ENCODE results near the gene DOCK4.

DOCK4 gene

DNA sequence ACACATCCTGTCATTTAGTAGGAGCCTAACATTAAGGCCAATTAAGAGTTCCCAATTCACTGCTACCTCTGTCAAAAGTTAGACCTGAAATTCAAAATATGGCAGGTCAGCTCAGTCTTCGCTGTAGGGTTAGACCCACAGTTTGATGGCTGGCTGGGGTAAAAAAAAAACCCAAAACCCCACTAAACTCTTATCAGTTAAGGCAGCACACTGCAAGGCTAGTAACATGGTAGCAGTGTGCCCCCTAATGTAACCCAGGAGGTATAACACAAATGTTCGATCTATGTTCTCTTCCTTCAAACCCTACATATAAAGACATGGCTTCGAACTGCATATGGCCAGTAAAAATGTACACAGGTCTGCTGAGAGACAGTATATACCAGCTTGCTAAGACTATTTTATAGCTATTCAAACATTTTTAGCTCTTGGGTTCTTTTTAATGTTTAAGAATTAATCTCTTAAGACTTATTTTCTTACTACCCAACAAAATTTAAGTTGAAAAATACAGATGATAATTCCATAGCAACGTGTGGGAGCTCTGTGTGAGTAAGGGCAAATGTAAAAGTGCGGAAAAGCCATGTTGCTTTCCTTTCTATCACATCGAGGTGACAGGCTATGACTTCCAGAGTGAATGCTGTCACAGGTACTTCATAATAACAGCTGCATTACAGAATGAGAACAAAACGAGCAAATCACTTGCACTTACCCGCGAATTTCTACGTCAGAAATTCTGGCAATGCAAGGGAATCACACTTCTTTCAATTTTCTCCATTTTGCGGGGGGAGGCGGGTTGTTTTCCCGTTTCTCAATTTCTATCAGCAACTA is 475.5 kb downstream of the DOCK4 start:
- no peak for DNase-seq (ENCODE audit: low read depth)

GRCh38 chr7:111730057-111730456 is 476.1 kb downstream of the DOCK4 start:
- no peak for DNase-seq (ENCODE audit: low read depth)

DNA sequence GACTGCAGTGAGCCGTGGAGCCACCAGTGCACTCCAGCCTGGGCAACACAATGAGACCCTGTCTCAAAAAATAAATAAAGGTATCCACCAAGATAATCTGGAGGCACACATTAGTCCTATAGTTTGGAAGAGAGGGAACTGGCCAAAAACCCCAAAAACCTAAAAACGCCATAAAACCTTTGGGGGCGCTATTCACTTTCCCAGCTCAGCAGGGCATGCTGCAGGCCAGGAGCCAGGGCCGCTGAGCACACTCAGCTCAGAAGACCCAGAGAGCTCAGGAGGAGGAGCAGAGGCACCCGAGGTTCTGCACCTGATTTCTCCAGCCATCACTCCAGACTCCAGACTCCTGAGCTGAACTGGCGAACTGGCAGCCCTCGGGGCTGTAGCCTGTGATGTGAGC is 476.7 kb downstream of the DOCK4 start:
- DNase-seq (ENCODE audit: low read depth), result no peak

GRCh38 chr7:111728635-111728995 is 477.6 kb downstream of the DOCK4 start:
- no peak for DNase-seq (ENCODE audit: low read depth)

DNA sequence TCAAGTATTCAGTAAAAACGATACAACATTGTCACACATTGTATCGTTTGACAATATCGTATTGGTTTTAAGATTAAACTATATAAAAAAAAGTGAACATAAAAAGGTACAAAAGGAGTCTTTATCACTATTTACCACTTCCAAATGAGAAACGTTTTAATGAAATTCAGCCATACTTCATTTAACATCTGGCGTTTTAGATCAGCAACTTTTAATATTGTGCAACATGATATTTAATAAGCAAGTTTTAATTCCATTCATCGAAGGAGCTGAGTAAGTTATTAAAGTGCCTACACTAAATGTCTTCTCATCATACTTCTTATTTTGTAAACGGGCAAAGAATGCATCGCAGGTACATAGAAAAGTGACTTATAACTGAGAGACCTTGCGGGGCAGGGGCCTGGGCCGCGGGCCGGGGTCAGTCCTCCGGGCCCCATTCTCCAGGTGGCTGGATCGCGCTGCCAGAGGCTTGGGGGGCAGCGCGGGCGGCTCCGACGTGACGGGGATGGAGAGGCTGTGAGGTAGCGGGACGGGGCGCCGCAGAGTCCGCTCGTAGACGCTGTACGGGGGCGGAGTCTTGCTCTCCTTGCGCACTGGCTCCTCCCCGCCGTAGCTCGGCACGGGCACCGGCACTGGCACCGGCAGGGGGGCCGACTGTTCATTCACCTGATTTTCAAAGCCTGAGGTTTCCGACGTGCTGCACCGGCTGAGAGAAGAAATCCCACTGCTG is 478.1 kb downstream of the DOCK4 start:
- DNase-seq (ENCODE audit: low read depth), result no peak

DNA sequence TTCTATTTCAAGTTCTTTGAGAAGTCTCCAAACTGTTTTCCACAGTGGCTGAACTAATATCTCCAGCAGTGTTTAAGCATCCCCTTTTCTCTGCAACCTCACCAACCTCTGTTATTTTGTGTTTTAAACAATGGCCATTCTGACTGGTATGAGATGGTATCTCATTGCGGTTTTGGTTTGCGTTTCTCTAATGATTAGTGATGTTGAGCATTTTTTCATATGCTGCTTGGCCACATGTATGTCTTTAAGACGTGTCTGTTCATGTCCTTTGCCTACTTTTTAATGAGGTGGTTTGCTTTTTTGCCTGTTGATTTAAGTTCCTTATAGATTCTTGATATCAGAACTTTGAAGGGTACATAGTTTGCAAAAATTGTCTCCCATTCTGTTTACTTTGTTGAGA is 487.3 kb downstream of the DOCK4 start:
- no peak for DNase-seq (ENCODE audit: low read depth)

GRCh38 chr7:111711426-111712065 is 494.7 kb downstream of the DOCK4 start:
- DNase-seq (ENCODE audit: low read depth), result peak; percentile 13

DNA sequence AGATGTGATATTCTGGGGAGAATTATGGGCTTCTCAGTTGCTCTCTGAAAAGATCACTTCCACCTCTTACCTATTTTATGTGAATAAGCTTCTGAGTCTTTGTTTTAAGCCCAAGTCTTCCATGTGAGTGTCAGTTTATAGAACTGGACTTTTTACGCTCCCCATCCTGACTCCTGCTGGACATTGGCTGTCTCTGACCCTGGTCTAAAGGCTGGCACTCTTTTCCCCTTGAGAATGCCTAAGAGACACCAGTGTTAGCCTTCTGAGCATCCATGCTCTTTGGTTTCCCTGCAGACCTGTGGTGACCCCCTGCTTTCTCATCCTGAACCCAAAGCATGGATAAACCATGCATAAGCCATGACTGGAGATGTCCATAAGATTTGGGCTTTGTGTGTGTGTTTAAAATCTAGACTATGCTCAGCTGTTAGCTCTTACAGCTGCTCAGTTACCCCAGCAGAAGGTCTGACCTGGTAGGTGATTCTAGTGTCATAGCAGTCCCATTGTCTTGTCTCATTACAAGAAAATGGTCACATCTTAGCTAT is 495.3 kb downstream of the DOCK4 start:
- no peak for DNase-seq (ENCODE audit: low read depth)

DNA sequence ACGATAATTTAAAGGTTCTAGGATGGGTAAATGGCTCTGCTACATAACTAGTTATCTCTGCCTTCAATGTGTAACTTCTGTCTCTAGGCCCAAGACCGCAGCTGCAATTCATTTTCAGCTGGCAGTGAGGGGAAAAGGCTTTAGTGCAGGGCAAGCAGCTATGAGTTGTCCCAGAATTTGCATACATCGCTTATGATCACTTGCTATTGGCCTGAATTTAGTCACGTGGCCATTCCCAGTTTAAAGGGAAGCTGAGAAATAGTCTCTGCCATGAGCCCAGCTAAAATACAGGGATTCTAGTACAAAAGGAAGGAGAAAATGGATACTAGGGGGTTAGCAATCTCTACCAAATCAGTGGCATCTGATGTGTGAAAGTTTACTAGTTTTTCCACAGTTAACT is 498.1 kb downstream of the DOCK4 start:
- DNase-seq (ENCODE audit: low read depth), result no peak

DNA sequence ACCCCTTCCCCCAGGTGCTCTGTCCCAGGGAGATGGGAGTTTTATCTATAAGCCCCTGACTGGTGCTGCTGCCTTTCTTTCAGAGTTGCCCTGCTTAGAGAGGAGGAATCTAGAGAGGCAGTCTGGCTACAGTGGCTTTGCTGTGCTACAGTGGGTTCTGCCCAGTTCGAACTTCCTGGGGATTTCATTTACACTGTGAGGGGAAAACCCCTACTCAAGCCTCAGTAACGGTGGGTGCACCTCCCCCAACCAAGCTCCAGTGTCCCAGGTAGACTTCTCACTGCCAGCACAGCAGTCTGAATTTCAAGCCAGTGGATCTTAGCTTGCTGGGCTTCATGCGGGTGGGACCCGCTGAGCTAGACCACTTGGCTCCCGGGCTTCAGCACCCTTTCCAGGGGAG is 500.4 kb downstream of the DOCK4 start:
- DNase-seq (ENCODE audit: low read depth), result no peak

DNA sequence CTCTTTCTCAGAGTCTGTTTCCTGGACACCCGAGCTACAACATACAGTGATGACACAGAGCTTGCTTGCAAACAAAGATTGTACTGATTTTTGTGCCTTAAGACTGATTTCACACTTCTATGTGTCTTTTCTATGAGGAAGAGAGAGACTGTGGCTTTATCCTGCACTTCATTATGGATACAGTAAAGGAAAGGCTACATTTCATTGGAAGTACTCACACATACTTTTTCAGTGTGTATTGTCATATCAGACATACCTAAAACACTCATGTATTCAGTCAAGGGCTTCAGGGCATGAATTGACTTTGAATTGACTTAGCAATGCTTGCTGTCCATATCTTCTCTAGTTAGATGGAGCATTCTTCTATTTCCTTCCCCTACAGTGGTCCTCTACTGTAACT is 508.4 kb downstream of the DOCK4 start:
- DNase-seq (ENCODE audit: low read depth), result no peak

- DNase-seq (ENCODE audit: low read depth), result no peak
Observed at GRCh38 chr7:111694376-111694775, 511.8 kb downstream of the DOCK4 start.

GRCh38 chr7:111690364-111691111 is 515.7 kb downstream of the DOCK4 start:
- DNase-seq (ENCODE audit: low read depth), result no peak

- DNase-seq (ENCODE audit: low read depth), result no peak
Observed at GRCh38 chr7:111685349-111685748, 520.9 kb downstream of the DOCK4 start.

DNA sequence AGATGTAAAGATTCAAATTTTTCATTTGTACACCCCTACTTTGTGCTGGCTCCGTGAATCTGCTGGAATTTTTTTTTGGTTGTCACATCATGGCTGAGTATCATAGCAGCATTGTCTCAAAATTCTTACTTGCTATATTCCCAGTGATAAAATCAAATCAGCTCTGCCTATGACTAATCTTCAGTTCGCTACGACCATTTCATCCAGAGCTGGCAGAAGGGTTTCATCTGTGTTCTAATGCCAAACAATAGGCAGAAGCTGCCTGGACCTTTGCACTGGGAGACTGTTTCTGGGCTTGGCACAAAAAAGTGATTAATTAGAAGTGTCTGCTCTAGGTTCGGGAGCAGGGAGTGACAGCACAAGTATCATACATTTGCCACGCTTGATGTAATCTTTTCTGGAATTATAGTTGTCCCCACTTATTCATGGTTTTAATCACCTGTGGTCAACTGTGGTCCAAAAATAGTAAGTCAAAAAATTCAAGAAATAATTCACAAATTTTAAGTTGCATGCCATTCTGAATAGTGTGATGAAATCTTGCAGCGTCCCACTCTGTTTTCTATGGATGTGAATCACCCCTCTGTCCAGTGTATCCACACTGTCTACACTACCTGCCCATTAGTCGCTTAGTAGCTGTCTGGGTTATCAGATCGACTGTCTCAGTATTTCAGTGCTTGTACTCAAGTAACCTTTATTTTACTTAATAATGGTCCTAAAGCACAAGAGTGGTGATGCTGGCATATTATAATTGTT is 523.4 kb downstream of the DOCK4 start:
- no peak for DNase-seq (ENCODE audit: low read depth)

DNA sequence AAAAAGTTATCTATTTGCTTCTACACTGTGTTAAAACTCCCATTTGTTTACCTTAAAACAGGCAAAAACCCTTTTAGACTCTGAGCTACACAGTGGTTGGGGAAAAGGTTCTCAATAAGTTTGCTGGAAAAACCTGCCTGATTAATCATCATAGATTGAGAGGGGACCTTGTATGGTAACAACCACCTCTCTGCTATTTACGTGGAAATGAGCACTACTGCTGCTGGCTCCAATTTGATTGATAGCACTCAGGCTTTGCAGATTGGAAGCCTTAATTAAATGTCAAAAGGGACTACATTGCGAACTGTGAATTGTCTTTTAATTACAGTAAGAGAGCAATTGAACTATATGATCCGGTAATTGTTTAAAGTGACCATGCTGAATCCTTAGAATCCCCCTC is 525.0 kb downstream of the DOCK4 start:
- DNase-seq (ENCODE audit: low read depth), result no peak

DNA sequence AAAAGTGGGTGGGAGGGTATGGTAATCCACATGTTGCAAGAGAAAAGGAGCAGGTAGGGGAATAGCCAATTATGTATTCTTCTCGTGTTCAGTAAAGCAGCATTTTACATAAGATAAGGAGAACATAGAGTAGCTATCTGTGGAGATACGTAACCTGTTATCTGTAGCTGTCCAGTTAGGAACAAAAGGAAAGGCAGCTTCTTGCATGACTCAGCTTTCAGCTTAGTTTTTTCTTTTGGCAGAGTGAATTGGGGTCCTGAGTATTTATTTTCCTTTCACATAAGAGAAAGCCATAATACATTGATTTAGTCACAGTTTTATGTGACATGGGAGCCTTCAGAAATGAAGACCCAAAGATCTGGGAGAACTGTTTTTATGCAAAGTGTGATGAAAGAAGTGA is 527.2 kb downstream of the DOCK4 start:
- no peak for DNase-seq (ENCODE audit: low read depth)

DNA sequence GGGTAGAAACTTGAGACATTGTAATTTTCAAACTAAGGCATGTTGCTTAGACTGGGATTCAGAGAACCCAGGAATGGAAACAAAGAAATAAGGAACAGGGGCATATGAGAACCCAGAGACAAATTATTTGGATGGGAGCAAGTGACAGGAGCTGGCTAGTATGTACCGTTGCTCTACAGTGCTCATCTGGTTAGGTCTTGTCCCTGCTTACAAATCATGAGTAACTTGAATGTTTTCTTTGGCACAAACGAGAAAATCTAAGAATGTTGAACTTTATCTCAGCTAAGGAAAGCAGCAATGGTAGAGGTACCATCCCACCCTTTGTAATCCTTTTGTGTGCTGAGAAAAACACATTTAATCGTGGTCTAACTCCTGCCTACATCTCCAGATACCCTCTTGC is 527.9 kb downstream of the DOCK4 start:
- DNase-seq (ENCODE audit: low read depth), result no peak

GRCh38 chr7:111677848-111678247 is 528.4 kb downstream of the DOCK4 start:
- DNase-seq (ENCODE audit: low read depth), result no peak

DNA sequence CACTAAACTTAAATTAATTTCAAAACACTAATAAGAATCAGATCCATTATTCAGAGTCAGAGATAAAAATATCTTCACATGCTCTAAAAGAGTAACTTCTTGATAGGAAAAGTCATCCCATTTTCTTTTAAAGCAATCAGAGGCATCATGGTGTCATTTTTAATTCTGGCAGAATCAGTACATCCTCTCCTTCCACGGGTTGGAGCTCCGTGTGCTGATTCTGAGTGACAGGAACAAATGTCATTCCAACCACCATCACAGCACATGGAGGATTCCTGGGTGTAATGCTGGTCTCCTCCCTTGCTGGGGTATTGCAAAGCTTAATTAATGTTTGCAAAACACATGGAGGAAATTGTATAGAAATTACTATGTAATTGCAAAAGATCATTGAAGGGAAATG is 529.4 kb downstream of the DOCK4 start:
- DNase-seq (ENCODE audit: low read depth), result no peak
